ENCODE results near the gene LRRC26. TPM values are rescaled to one million over a fixed set of nuclear protein-coding genes. Genes with fewer than 3 reads are reported as not detected.

Gene LRRC26
- total RNA-seq (2022; extraction: Qiagen RNA extraction; ENCODE audit: low read depth), result 0.26 to 1.5 TPM (median 1.0 TPM) in 5 replicates

GRCh38 chr9:137169896-137170358 lies at the start of gene LRRC26:
Gene LRRC26, minus strand, starts transcription at chr9:137170051. Its CDS starts 108 bp downstream, at chr9:137169943.

GRCh38 chr9:137205126-137206069 lies 35.5 kb upstream of the LRRC26 start, which contains the start of the genes NDOR1 and TMEM203:
Gene NDOR1, plus strand, starts transcription at chr9:137205700. Its CDS starts 78 bp downstream, at chr9:137205778.
Gene TMEM203, minus strand, starts transcription at chr9:137205648. Its CDS starts 234 bp downstream, at chr9:137205414.

GRCh38 chr9:137200311-137201204 lies 30.7 kb upstream of the LRRC26 start, which contains the start of gene TPRN:
Gene TPRN, minus strand, starts transcription at chr9:137200741. Its CDS starts 30 bp downstream, at chr9:137200711.

GRCh38 chr9:137188490-137189296 lies 18.8 kb upstream of the LRRC26 start, which contains the start of the genes ANAPC2 and SSNA1:
Gene ANAPC2, minus strand, starts transcription at chr9:137188560. Its CDS starts 28 bp downstream, at chr9:137188532.
Gene SSNA1, plus strand, starts transcription at chr9:137188676. Its CDS starts 51 bp downstream, at chr9:137188727.

GRCh38 chr9:137138722-137139467 lies 31.0 kb downstream of the LRRC26 start, which contains the start of gene GRIN1:
Gene GRIN1, plus strand, starts transcription at chr9:137139154. Its CDS starts 333 bp downstream, at chr9:137139487.

Other genes starting within 250 kb of the LRRC26 start
- 67.1 to 97.1 TPM (median 91.2 TPM) in 5 replicates for gene FBXW5, start 225.3 kb downstream of the LRRC26 start, total RNA-seq (2022; extraction: Qiagen RNA extraction; ENCODE audit: low read depth)
- 0.71 to 1.5 TPM (median 1.1 TPM) in 5 replicates for gene C8G, start 224.8 kb downstream of the LRRC26 start, total RNA-seq (2022; extraction: Qiagen RNA extraction; ENCODE audit: low read depth)
- gene LCN12, start 217.8 kb downstream of the LRRC26 start, total RNA-seq (2022; extraction: Qiagen RNA extraction; ENCODE audit: low read depth), result 0.95 to 1.9 TPM (median 1.4 TPM) in 5 replicates
- gene PTGDS, start 192.5 kb downstream of the LRRC26 start, total RNA-seq (2022; extraction: Qiagen RNA extraction; ENCODE audit: low read depth), result 0.28 to 0.37 TPM (median 0.33 TPM) in 3 of 5 replicates, not detected in the others
- 0.02 to 0.10 TPM (median 0.05 TPM) in 3 of 5 replicates, not detected in the others for gene LCNL1, start 187.1 kb downstream of the LRRC26 start, total RNA-seq (2022; extraction: Qiagen RNA extraction; ENCODE audit: low read depth)
- 44.8 to 86.6 TPM (median 72.0 TPM) in 5 replicates for gene PAXX, start 177.6 kb downstream of the LRRC26 start, total RNA-seq (2022; extraction: Qiagen RNA extraction; ENCODE audit: low read depth)
- gene CLIC3, start 173.5 kb downstream of the LRRC26 start, total RNA-seq (2022; extraction: Qiagen RNA extraction; ENCODE audit: low read depth), result 2.2 to 2.7 TPM (median 2.6 TPM) in 5 replicates
- gene ABCA2, start 141.8 kb downstream of the LRRC26 start, total RNA-seq (2022; extraction: Qiagen RNA extraction; ENCODE audit: low read depth), result 19.3 to 29.0 TPM (median 25.8 TPM) in 5 replicates
- gene FUT7, start 138.0 kb downstream of the LRRC26 start, total RNA-seq (2022; extraction: Qiagen RNA extraction; ENCODE audit: low read depth), result 0.12 TPM in 1 of 5 replicates, not detected in the others
- gene NPDC1, start 123.9 kb downstream of the LRRC26 start, total RNA-seq (2022; extraction: Qiagen RNA extraction; ENCODE audit: low read depth), result 43.4 to 83.2 TPM (median 74.9 TPM) in 5 replicates
- gene ENTPD2, start 116.0 kb downstream of the LRRC26 start, total RNA-seq (2022; extraction: Qiagen RNA extraction; ENCODE audit: low read depth), result 0.67 to 0.95 TPM (median 0.82 TPM) in 5 replicates
- gene SAPCD2, start 99.5 kb downstream of the LRRC26 start, total RNA-seq (2022; extraction: Qiagen RNA extraction; ENCODE audit: low read depth), result 15.1 to 29.3 TPM (median 23.8 TPM) in 5 replicates
- gene UAP1L1, start 92.5 kb downstream of the LRRC26 start, total RNA-seq (2022; extraction: Qiagen RNA extraction; ENCODE audit: low read depth), result 10.5 to 16.3 TPM (median 11.5 TPM) in 5 replicates
- gene MAN1B1, start 83.1 kb downstream of the LRRC26 start, total RNA-seq (2022; extraction: Qiagen RNA extraction; ENCODE audit: low read depth), result 44.5 to 52.7 TPM (median 47.9 TPM) in 5 replicates
- 73.1 to 121 TPM (median 107 TPM) in 5 replicates for gene DPP7, start 55.3 kb downstream of the LRRC26 start, total RNA-seq (2022; extraction: Qiagen RNA extraction; ENCODE audit: low read depth)
- 0.10 to 0.62 TPM (median 0.57 TPM) in 5 replicates for gene GRIN1, start 30.9 kb downstream of the LRRC26 start, total RNA-seq (2022; extraction: Qiagen RNA extraction; ENCODE audit: low read depth)
- not detected in 5 replicates for gene TMEM210, start 2.0 kb upstream of the LRRC26 start, total RNA-seq (2022; extraction: Qiagen RNA extraction; ENCODE audit: low read depth)
- 24.3 to 40.2 TPM (median 35.5 TPM) in 5 replicates for gene ANAPC2, start 18.5 kb upstream of the LRRC26 start, total RNA-seq (2022; extraction: Qiagen RNA extraction; ENCODE audit: low read depth)
- 108 to 146 TPM (median 135 TPM) in 5 replicates for gene SSNA1, start 18.6 kb upstream of the LRRC26 start, total RNA-seq (2022; extraction: Qiagen RNA extraction; ENCODE audit: low read depth)
- gene TPRN, start 30.7 kb upstream of the LRRC26 start, total RNA-seq (2022; extraction: Qiagen RNA extraction; ENCODE audit: low read depth), result 6.0 to 10.7 TPM (median 9.6 TPM) in 5 replicates
- gene TMEM203, start 35.6 kb upstream of the LRRC26 start, total RNA-seq (2022; extraction: Qiagen RNA extraction; ENCODE audit: low read depth), result 32.6 to 45.1 TPM (median 44.4 TPM) in 5 replicates
- gene NDOR1, start 35.6 kb upstream of the LRRC26 start, total RNA-seq (2022; extraction: Qiagen RNA extraction; ENCODE audit: low read depth), result 12.5 to 19.9 TPM (median 19.0 TPM) in 5 replicates
- gene RNF208, start 52.2 kb upstream of the LRRC26 start, total RNA-seq (2022; extraction: Qiagen RNA extraction; ENCODE audit: low read depth), result 1.2 to 2.7 TPM (median 1.8 TPM) in 5 replicates
- gene CYSRT1, start 55.1 kb upstream of the LRRC26 start, total RNA-seq (2022; extraction: Qiagen RNA extraction; ENCODE audit: low read depth), result 3.2 to 4.2 TPM (median 3.6 TPM) in 5 replicates
- gene RNF224, start 57.5 kb upstream of the LRRC26 start, total RNA-seq (2022; extraction: Qiagen RNA extraction; ENCODE audit: low read depth), result 0.08 to 0.16 TPM (median 0.14 TPM) in 5 replicates
- gene SLC34A3, start 60.9 kb upstream of the LRRC26 start, total RNA-seq (2022; extraction: Qiagen RNA extraction; ENCODE audit: low read depth), result 0.07 to 0.14 TPM (median 0.11 TPM) in 4 of 5 replicates, not detected in the other
- 639 to 790 TPM (median 684 TPM) in 5 replicates for gene TUBB4B, start 71.2 kb upstream of the LRRC26 start, total RNA-seq (2022; extraction: Qiagen RNA extraction; ENCODE audit: low read depth)
- not detected in 5 replicates for gene STPG3, start 81.2 kb upstream of the LRRC26 start, total RNA-seq (2022; extraction: Qiagen RNA extraction; ENCODE audit: low read depth)
- gene NELFB, start 85.3 kb upstream of the LRRC26 start, total RNA-seq (2022; extraction: Qiagen RNA extraction; ENCODE audit: low read depth), result 44.5 to 62.3 TPM (median 53.7 TPM) in 5 replicates
- gene TOR4A, start 107.7 kb upstream of the LRRC26 start, total RNA-seq (2022; extraction: Qiagen RNA extraction; ENCODE audit: low read depth), result 18.6 to 28.5 TPM (median 28.1 TPM) in 5 replicates
- 3.5 to 5.6 TPM (median 5.4 TPM) in 5 replicates for gene NRARP, start 132.2 kb upstream of the LRRC26 start, total RNA-seq (2022; extraction: Qiagen RNA extraction; ENCODE audit: low read depth)

Measured in A549 treated with DMSO at 1 μM for 4 hours (cell line).